HG03066 (cell line): ENCODE measurements around the gene NSUN2.

Source experiments
- ATAC-seq: cut with Tn5 transposase; IDR thresholded peaks from one replicate; pipeline ENCODE4 v1.9.1; 2021; ENCODE audit warnings: low read depth; ENCODE audit not compliant: unreplicated experiment

NSUN2 gene

GRCh38 chr5:6567835-6568234, 65.0 kb downstream of the NSUN2 start:
- ATAC-seq, result no peak

- no peak for ATAC-seq
Measured at GRCh38 chr5:6567068-6567467, 65.8 kb downstream of the NSUN2 start.

- no peak for ATAC-seq
Measured at GRCh38 chr5:6565492-6565891, 67.4 kb downstream of the NSUN2 start.

- no peak for ATAC-seq
Measured at GRCh38 chr5:6557807-6558575, 74.9 kb downstream of the NSUN2 start.

GRCh38 chr5:6556802-6557102, 76.1 kb downstream of the NSUN2 start:
- ATAC-seq, result no peak

- ATAC-seq, result no peak
Measured at GRCh38 chr5:6556089-6556801, 76.6 kb downstream of the NSUN2 start.

GRCh38 chr5:6554812-6555211, 78.0 kb downstream of the NSUN2 start:
- ATAC-seq, result no peak

GRCh38 chr5:6553972-6554371, 78.9 kb downstream of the NSUN2 start:
- no peak for ATAC-seq

GRCh38 chr5:6552612-6553011, 80.2 kb downstream of the NSUN2 start:
- no peak for ATAC-seq

- no peak for ATAC-seq
Measured at GRCh38 chr5:6551955-6552313, 80.9 kb downstream of the NSUN2 start.

- no peak for ATAC-seq
Measured at GRCh38 chr5:6551287-6551954, 81.4 kb downstream of the NSUN2 start.

GRCh38 chr5:6550628-6551027, 82.2 kb downstream of the NSUN2 start:
- ATAC-seq, result no peak
